Endometrial microvascular endothelial cells (primary cell): ENCODE data around the gene CCDC179. TPM values are rescaled to one million over a fixed set of nuclear protein-coding genes. Genes with fewer than 3 reads are reported as not detected.

Source experiments
- in situ Hi-C: cut with HindIII; loops from 2 replicates; pipeline ENCODE4 v1.10.0; 2017; ENCODE audit warnings: low sequenced_read_pairs, low pct_unique_long_range_greater_than_20kb; ENCODE audit errors: inconsistent ontology term
- total RNA-seq: library from RNA; depleted of rRNA; stranded (reverse); fragments of >200 nt; gene quantifications from one replicate; pipeline ENCODE4 v1.2.3, GENCODE V29; 2015; ENCODE audit errors: inconsistent ontology term

The CCDC179 gene
- total RNA-seq, result not detected

GRCh38 chr11:22860241-22860640 lies at the start of gene CCDC179:
Gene CCDC179, minus strand, starts transcription at chr11:22860474. Its CDS starts 53 bp downstream, at chr11:22860421.
- in situ Hi-C loops, result no loop called here

- in situ Hi-C loops, result no loop called here
Measured at GRCh38 chr11:22903782-22904181, 43.5 kb upstream of the CCDC179 start.

- in situ Hi-C loops, result no loop called here
Measured at GRCh38 chr11:22901603-22902002, 41.3 kb upstream of the CCDC179 start.

- in situ Hi-C loops, result no loop called here
Measured at GRCh38 chr11:22900764-22901486, 40.7 kb upstream of the CCDC179 start.

- in situ Hi-C loops, result no loop called here
Measured at GRCh38 chr11:22898036-22898435, 37.8 kb upstream of the CCDC179 start.

- in situ Hi-C loops, result no loop called here
Measured at GRCh38 chr11:22890227-22890626, 30.0 kb upstream of the CCDC179 start.

GRCh38 chr11:22884217-22884616 lies 23.9 kb upstream of the CCDC179 start:
- in situ Hi-C loops, result no loop called here

- in situ Hi-C loops, result no loop called here
Measured at GRCh38 chr11:22879630-22880029, 19.4 kb upstream of the CCDC179 start.

- in situ Hi-C loops, result no loop called here
Measured at GRCh38 chr11:22878604-22879003, 18.3 kb upstream of the CCDC179 start.

GRCh38 chr11:22878039-22878438 lies 17.8 kb upstream of the CCDC179 start:
- in situ Hi-C loops, result no loop called here

GRCh38 chr11:22875869-22876473 lies 15.7 kb upstream of the CCDC179 start:
- in situ Hi-C loops, result no loop called here

GRCh38 chr11:22869325-22869724 lies 9.1 kb upstream of the CCDC179 start:
- in situ Hi-C loops, result no loop called here

GRCh38 chr11:22859756-22860155 lies 518 bp downstream of the CCDC179 start:
- in situ Hi-C loops, result no loop called here

- in situ Hi-C loops, result no loop called here
Measured at GRCh38 chr11:22851477-22851876, 8.8 kb downstream of the CCDC179 start.

GRCh38 chr11:22846726-22847125 lies 13.5 kb downstream of the CCDC179 start:
- in situ Hi-C loops, result no loop called here

- in situ Hi-C loops, result no loop called here
Measured at GRCh38 chr11:22832315-22833015, 27.8 kb downstream of the CCDC179 start.

- in situ Hi-C loops, result no loop called here
Measured at GRCh38 chr11:22830082-22830414, 30.2 kb downstream of the CCDC179 start.

- in situ Hi-C loops, result no loop called here
Measured at GRCh38 chr11:22829231-22830081, 30.8 kb downstream of the CCDC179 start, which contains the start of gene SVIP. Gene SVIP, minus strand, starts transcription at chr11:22829801. Its CDS starts 53 bp downstream, at chr11:22829748.

- in situ Hi-C loops, result no loop called here
Measured at GRCh38 chr11:22828373-22828772, 31.9 kb downstream of the CCDC179 start.
